Activated naive CD8-positive, alpha-beta T cell treated with anti-CD3 and anti-CD28 coated beads for 36 hours (primary cell): Measurements from ENCODE around the gene GATAD2B. TPM values are rescaled to one million over a fixed set of nuclear protein-coding genes. Genes with fewer than 3 reads are reported as not detected.
"Not testable (repeated sequence)": the region's sequence is repeated elsewhere in the genome, so short reads cannot be mapped to it uniquely, and the experiment has no call there.

Experiments
- DNase-seq: peaks from one replicate; pipeline ENCODE4 v3.0.0; 2021
- H3K27ac Mint-ChIP-seq: one replicate; pipeline ENCODE4 v1.8.0; 2022; ENCODE audit warnings: mild to moderate bottlenecking, moderate library complexity, mixed read lengths
- H3K27me3 Mint-ChIP-seq: one replicate; pipeline ENCODE4 v1.8.0; 2022; ENCODE audit warnings: mild to moderate bottlenecking, mixed read lengths
- H3K36me3 Mint-ChIP-seq: one replicate; pipeline ENCODE4 v1.8.0; 2021; ENCODE audit warnings: mild to moderate bottlenecking, mixed read lengths
- H3K4me1 Mint-ChIP-seq: one replicate; pipeline ENCODE4 v1.8.0; 2021; ENCODE audit warnings: mixed read lengths
- H3K4me3 Mint-ChIP-seq: one replicate; pipeline ENCODE4 v1.8.0; 2022; ENCODE audit warnings: mild to moderate bottlenecking, moderate library complexity, mixed read lengths
- H3K9me3 Mint-ChIP-seq: one replicate; pipeline ENCODE4 v1.8.0; 2022; ENCODE audit warnings: mixed read lengths
- total RNA-seq, 2 experiments: library from RNA; stranded (reverse); gene quantifications; one replicate each; pipeline ENCODE4 v1.2.3, GENCODE V29; 2021

The GATAD2B gene
- total RNA-seq, 2 experiments from 2014 or later = 49.4 to 53.1 TPM

DNA sequence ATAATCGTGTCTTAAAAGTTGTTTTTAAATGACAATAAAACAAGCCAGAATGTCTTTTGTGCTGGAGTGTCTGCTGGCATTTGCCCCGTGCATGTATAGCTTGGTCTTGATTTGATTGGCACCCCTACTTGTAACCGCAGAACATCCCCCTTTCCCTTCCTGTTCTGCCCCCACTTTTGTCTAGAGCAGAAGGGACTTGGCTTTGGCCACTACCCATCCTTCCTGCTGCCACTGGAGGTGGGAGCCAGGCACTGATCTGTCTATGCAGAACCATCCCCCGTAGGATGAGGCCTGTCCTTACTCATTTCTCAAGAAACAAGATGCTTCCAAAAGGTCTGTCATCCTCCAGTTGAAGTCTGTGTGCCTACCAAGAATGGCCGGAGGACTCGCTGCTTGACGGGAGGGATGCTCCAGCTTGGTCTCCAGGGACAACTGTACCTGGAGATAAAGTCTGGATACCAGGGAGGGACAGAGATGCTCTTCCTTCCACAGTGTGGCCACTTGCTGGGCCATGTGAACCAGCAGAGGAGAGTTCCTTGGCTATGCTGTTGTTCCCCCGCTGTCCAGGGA is 148.7 kb downstream of the GATAD2B start:
- H3K4me3 Mint-ChIP-seq = no peak overlapping the region
- DNase-seq = no peak
- no peak overlapping the region for H3K27ac Mint-ChIP-seq
- H3K4me1 Mint-ChIP-seq = peaks cover 22% of the 10 kb centered on the region
- no peaks in the 10 kb centered on the region for H3K27me3 Mint-ChIP-seq
- H3K9me3 Mint-ChIP-seq = no peaks in the 10 kb centered on the region
- peaks cover 4% of the 10 kb centered on the region for H3K36me3 Mint-ChIP-seq

DNA sequence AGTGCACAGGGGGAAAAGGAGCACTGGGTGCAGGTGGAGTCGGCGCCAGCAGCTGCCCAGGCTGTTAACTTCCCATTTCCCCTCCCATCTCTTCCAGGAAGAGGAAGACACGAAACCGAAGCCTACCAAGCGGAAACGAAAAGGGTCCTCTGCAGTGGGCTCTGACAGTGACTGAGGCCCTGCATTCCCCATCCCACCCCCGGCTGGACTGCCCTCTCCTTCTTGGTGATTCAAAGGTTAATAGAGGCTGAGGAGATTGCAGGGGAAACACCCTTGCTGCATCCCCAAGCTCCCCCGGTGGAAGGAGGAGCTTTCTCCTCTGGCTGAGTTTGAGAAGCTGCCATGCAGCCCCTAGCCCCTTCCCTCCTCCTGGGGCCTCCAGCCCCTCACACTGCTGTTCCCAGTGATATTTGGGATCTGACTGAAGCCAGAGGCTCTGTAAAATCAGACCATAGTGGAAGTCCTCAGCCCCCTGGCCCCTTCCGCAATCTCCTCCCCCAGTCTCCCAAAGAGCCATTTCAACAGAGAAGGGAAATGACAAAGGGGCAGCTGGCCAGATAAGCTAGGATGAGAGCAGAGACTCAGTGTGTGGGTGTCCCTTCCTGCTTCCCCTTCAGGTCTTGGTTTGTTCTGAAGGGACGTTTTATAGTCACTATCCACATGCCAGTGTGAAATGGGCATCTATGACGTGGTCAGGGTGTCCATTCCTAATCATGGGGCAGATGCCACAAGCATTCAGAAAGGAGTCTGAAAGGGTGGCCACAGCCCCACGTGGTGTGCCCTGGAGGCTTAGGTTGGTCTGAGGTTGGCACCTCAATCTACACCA is 149.5 kb downstream of the GATAD2B start:
- Mint-ChIP-seq H3K36me3 (peaks cover 6% of the 10 kb centered on the region), H3K4me1 (peaks cover 22% of the 10 kb centered on the region), H3K27ac (peak overlapping the region; percentile 6), H3K9me3 (no peaks in the 10 kb centered on the region), H3K4me3 (peak overlapping the region; percentile 12), H3K27me3 (no peaks in the 10 kb centered on the region)
- no peak for DNase-seq

DNA sequence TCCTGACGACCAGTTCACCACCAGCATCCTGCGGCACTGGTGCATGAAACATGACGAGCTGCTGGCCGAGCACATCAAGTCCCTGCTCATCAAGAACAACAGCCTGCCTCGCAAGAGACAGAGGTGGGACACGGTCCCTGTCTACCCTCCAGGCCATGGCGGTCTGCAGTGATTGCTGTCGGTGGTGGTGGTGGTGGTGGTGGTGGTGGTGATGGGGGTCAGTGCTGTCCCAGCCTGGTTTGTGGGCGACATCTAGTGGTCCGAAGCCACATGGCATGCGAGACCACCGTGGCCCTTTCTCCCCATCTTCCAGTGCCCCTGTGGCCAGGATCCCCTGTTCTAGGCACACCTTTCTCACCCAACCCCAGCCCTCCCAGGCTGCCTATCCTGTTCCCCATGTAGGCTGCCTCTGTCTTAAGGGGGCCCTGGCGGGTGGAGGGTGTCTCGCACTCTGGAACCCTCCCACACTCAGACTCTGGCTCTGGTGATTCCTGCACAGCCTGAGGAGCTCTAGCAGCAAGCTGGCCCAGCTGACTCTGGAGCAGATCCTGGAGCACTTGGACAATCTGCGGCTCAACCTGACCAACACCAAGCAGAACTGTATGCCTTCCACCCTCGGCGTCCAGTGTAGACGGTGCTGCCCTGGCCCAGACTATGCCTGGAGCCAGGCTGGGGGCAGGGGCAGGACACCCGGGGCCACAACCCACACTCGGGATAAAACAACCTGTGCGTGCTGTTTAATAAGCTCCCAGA is 150.8 kb downstream of the GATAD2B start:
- DNase-seq = no peak
- no peaks in the 10 kb centered on the region for H3K9me3 Mint-ChIP-seq
- H3K27ac Mint-ChIP-seq = no peak overlapping the region
- H3K36me3 Mint-ChIP-seq = peaks cover 13% of the 10 kb centered on the region
- peaks cover 21% of the 10 kb centered on the region for H3K4me1 Mint-ChIP-seq
- H3K27me3 Mint-ChIP-seq = no peaks in the 10 kb centered on the region
- no peak overlapping the region for H3K4me3 Mint-ChIP-seq

DNA sequence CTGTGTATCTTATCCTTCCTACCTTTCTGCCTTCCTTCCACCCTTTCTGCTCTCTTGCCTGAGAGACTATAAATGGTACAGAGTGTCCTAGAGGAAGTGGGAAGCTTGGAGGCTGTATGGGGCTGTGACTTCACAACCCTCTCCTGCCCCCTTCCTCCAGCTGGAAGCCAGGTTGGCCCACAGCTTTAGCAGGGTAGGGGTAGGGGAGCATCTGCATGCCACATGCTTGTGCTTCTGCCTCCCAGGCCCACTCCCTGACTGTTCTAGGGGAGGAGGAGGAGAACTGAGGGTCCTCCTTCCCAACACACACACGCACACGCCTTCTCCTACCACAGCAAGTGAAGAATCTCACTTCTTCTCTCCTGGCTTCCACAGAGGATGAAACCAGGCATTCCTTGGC is 151.5 kb downstream of the GATAD2B start:
- Mint-ChIP-seq H3K36me3 (peaks cover 14% of the 10 kb centered on the region), H3K27me3 (no peaks in the 10 kb centered on the region), H3K4me3 (no peak overlapping the region)

DNA sequence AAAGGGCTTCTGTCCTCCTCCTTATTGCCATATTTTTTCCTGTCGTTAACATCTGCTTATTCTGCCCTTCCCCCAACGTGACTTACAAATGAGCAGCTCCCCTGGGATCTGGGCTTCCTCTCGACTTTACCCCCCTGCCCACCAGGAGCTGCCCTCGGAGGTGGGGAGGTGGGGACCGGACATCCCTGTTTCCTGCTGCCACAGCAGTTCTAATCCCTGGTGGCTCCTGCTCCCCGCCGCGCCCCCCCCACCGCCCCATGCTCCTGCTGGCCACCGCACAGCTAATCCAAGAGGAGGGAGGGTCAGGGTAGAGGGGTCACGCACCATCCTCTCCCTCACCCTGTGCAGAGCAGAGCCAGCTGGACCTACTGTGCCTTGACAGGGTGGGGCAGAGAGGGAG is 152.0 kb downstream of the GATAD2B start:
- no peaks in the 10 kb centered on the region for H3K9me3 Mint-ChIP-seq
- H3K36me3 Mint-ChIP-seq = peaks cover 19% of the 10 kb centered on the region
- DNase-seq = no peak
- no peak overlapping the region for H3K27ac Mint-ChIP-seq
- no peaks in the 10 kb centered on the region for H3K27me3 Mint-ChIP-seq
- H3K4me3 Mint-ChIP-seq = no peak overlapping the region
- peaks cover 13% of the 10 kb centered on the region for H3K4me1 Mint-ChIP-seq

More for the DNA sequence above, 151.5 kb downstream of the GATAD2B start:
- H3K27ac Mint-ChIP-seq = no peak overlapping the region
- peaks cover 14% of the 10 kb centered on the region for H3K4me1 Mint-ChIP-seq
- H3K9me3 Mint-ChIP-seq = no peaks in the 10 kb centered on the region
- no peak for DNase-seq

DNA sequence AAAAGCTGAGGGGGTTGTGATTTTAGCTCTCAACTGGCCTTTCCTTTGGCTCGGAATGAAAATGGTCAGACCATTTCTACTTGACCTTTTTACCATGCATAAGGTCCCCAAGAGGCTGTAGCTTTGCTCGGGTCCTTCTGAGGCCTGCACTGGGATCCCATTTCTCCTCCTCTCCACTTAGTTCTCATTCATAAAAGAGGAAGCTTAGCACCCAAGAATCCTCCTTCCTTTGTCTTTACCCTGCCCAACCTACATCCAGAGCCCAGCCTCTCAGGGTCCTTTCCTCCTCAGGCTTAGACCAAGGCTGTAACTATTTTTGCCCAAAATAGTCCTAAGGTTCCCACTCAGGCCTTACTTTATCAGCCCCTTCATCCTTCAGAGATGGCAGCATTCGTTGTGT is 153.6 kb downstream of the GATAD2B start:
- no peaks in the 10 kb centered on the region for H3K9me3 Mint-ChIP-seq
- no peaks in the 10 kb centered on the region for H3K27me3 Mint-ChIP-seq
- H3K36me3 Mint-ChIP-seq = peaks cover 20% of the 10 kb centered on the region
- H3K4me1 Mint-ChIP-seq = peaks cover 8% of the 10 kb centered on the region
- no peak overlapping the region for H3K4me3 Mint-ChIP-seq
- no peak overlapping the region for H3K27ac Mint-ChIP-seq
- DNase-seq = no peak

DNA sequence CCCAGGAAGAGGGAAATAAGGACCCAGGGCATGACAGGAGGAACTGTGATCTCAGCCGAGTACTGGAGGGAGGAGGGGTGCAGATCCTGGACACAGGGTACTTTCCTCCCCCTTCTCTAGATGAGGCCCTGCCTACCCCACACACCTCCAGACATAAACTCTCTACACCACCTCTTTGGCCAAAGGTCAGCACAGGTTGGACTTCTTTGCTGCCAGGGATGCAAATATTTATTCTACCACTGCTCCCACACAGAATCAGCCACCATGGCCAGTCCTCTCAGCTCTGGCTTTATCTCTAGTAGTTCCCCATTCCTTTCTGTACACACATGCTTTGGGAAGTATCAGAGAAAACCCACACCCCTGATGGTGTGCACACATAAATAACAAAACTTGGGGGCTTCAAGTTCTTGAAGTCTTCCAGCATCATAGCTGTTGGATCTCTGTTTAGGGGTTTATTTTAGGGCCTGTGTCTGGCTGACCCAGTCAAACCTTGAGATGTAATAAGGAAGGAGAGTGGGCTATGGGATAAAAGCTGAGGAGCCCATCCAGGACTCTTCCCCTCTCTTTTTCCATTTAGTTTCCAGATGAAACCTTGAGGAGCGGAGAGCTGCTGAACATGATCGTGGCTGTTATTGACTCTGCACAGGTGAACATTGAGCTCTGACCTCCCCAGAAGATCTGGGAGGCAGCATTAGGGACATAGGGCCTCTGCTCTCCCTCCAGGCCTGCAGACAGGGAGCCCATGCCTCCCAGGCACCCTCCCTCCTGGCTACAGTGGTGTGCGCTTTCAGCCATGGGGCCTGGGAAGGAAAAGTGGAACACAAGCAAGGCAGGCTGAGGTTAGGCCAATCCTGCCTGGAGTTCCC is 154.2 kb downstream of the GATAD2B start:
- no peak for DNase-seq
- Mint-ChIP-seq H3K27me3 (no peaks in the 10 kb centered on the region), H3K4me1 (peaks cover 3% of the 10 kb centered on the region), H3K27ac (no peak overlapping the region), H3K36me3 (peaks cover 18% of the 10 kb centered on the region), H3K9me3 (no peaks in the 10 kb centered on the region), H3K4me3 (no peak overlapping the region)

DNA sequence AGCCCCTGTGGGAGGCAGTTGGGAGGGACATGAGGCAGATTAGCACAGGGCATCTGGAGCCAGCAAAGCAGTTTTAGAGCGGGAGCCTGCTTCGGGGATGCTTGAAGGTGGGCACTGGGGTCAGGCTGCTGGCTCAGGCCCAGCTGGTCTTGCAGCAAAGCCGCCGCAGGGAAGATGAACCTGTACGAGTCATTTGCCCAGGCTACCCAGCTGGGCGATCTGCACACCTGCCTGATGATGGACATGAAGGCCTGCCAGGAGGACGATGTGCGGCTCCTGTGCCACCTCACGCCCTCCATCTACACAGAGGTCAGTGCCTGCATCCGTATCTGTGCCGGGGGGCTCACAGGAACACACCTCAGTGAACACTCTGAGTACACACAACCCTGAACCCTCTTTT is 155.3 kb downstream of the GATAD2B start:
- H3K4me1 Mint-ChIP-seq = no peaks in the 10 kb centered on the region
- no peak overlapping the region for H3K4me3 Mint-ChIP-seq
- no peak for DNase-seq
- H3K36me3 Mint-ChIP-seq = peaks cover 17% of the 10 kb centered on the region
- no peaks in the 10 kb centered on the region for H3K27me3 Mint-ChIP-seq
- H3K9me3 Mint-ChIP-seq = no peaks in the 10 kb centered on the region
- no peak overlapping the region for H3K27ac Mint-ChIP-seq

DNA sequence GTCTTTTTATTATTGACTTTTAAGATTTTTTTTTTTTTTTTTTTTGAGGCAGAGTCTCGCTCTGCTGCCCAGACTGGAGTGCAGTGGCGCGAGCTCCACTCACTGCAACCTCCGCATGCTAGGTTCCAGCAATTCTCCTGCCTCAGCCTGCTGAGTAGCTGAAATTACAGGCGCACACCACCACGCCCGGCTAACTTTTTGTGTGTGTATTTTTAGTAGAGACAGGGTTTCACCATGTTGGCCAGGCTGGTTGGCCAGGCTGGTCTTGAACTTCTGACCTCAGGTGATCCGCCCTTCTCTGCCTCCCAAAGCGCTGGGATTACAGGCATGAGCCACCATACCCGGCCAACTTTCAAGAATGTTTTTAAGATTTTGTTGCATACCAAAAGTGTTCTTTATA is 156.1 kb downstream of the GATAD2B start:
- H3K9me3 Mint-ChIP-seq, DNase-seq, H3K4me1 Mint-ChIP-seq, H3K27ac Mint-ChIP-seq, H3K4me3 Mint-ChIP-seq, H3K27me3 Mint-ChIP-seq: not testable (repeated sequence)
- peaks cover 17% of the 10 kb centered on the region for H3K36me3 Mint-ChIP-seq

DNA sequence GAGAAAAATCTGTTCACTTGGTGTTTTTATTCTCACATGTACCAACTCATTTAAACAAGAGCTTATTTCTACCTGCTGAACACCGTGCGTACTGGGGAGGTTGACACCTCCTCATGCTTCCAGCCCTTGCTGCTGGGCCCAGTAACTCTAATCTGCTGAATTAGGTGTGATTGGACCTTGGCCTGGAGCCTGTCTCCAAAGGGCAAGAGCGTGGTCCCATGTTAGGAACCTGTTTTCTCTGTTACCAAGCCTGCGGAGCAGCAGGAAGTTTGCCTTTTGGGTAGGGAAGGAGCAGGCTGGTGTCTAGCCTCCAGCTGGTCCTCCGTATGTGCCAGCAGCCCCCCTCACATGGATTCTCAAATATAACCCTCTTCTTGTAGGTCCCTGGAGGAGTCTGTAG is 158.5 kb downstream of the GATAD2B start:
- peaks cover 20% of the 10 kb centered on the region for H3K36me3 Mint-ChIP-seq
- H3K4me1 Mint-ChIP-seq = no peaks in the 10 kb centered on the region
- no peaks in the 10 kb centered on the region for H3K9me3 Mint-ChIP-seq
- H3K27ac Mint-ChIP-seq = no peak overlapping the region
- H3K4me3 Mint-ChIP-seq = no peak overlapping the region
- DNase-seq = no peak
- H3K27me3 Mint-ChIP-seq = no peaks in the 10 kb centered on the region

DNA sequence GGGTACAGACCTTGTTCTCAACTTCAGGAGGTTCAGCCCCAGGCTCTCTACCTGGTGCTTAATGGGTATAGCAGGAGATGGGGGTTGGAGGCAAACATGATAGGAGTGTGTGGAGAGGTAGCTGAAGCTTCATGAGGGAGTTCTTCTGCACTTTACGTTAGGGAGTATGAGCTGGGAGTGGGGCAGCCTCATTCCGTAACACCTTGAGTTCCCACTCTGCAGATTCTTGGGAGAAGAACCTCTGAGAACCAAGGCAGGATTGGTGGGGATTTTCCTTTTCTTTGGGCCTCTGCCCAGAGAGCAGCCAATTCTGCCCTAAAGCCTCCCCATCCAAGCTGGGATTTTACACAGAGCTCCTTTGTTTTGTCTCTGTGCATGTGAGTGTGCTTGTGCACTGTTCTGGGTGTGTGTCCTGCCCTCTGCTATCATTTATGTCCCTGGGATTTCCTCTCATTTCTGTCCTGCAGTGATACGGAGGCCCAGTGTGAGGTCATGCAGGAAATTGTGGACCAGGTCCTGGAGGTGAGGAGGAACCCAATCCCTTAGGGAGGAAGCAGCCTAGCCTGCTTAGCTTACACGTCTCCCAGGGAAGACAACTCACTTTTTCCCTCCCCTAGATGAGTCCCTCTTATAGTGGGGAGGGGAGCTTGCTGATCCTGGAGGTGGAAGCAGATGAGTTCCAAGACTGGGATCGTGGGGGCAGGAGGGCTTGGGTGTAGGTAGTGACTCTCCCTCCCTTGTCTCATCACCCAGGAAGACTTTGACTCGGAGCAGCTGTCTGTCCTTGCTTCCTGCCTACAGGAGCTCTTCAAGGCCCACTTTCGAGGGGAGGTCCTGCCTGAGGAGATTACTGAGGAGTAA is 159.2 kb downstream of the GATAD2B start:
- no peaks in the 10 kb centered on the region for H3K27me3 Mint-ChIP-seq
- H3K9me3 Mint-ChIP-seq = no peaks in the 10 kb centered on the region
- no peak overlapping the region for H3K27ac Mint-ChIP-seq
- H3K4me3 Mint-ChIP-seq = no peak overlapping the region
- H3K4me1 Mint-ChIP-seq = no peaks in the 10 kb centered on the region
- peaks cover 20% of the 10 kb centered on the region for H3K36me3 Mint-ChIP-seq
- DNase-seq = no peak

DNA sequence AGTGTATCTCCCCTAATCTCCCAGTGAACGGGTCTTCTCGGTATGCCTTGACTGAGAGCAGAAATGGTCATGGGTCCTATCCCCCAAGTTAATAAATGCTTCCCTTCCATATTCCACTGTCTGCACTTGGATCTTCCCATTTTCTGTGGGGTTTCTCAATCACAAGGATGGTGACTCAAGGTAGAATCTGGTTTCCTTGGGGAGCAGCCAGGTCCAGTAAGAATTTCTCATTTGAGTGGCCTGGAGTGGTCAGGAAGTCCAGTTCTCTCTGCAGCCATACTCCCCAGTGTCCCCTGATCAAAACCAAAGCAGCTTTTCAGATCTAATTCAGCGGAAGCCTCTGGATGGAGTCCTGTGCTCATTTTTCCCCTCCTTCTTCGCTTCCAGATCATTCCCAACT is 162.3 kb downstream of the GATAD2B start:
- Mint-ChIP-seq H3K4me1 (no peaks in the 10 kb centered on the region), H3K36me3 (peaks cover 13% of the 10 kb centered on the region), H3K4me3 (no peak overlapping the region), H3K27ac (no peak overlapping the region), H3K9me3 (no peaks in the 10 kb centered on the region), H3K27me3 (no peaks in the 10 kb centered on the region)
- DNase-seq = no peak
